Measurements from ENCODE around the gene GATAD1.
A peak's percentile ranks its signal among the peaks of the same experiment; 100 is the strongest.
"Not testable (repeated sequence)": the region's sequence is repeated elsewhere in the genome, so short reads cannot be mapped to it uniquely, and the experiment has no call there.

GATAD1 gene

GRCh38 chr7:92436612-92437445 lies 10.5 kb upstream of the GATAD1 start:
- no peak for FAIRE-seq
- DNase-seq (ENCODE audit: low spot score) = no peak

GRCh38 chr7:92437956-92438491 lies 9.3 kb upstream of the GATAD1 start:
- DNase-seq (ENCODE audit: low spot score) (no peak), FAIRE-seq (peak; percentile 32)

GRCh38 chr7:92442720-92443119 lies 4.6 kb upstream of the GATAD1 start:
- not testable (repeated sequence) for FAIRE-seq; DNase-seq (ENCODE audit: low spot score)

GRCh38 chr7:92446869-92447344 lies 375 bp upstream of the GATAD1 start:
- DNase-seq (ENCODE audit: low spot score) (no peak), FAIRE-seq (no peak)

GRCh38 chr7:92448205-92448747 lies 994 bp downstream of the GATAD1 start:
- DNase-seq (ENCODE audit: low spot score) (peak; percentile 62), FAIRE-seq (no peak)

- DNase-seq (ENCODE audit: low spot score) (no peak), FAIRE-seq (no peak)
These were observed 4.4 kb downstream of the GATAD1 start for GRCh38 chr7:92451645-92452044.

- DNase-seq (ENCODE audit: low spot score) (no peak), FAIRE-seq (no peak)
These were observed 9.0 kb downstream of the GATAD1 start for GRCh38 chr7:92456236-92456635.

- FAIRE-seq (no peak), DNase-seq (ENCODE audit: low spot score) (no peak)
These were observed 12.8 kb downstream of the GATAD1 start for GRCh38 chr7:92460109-92460508.

- DNase-seq (ENCODE audit: low spot score) (no peak), FAIRE-seq (no peak)
These were observed 13.2 kb downstream of the GATAD1 start for GRCh38 chr7:92460510-92460909.

GRCh38 chr7:92461027-92462003 lies 14.0 kb downstream of the GATAD1 start:
- DNase-seq (ENCODE audit: low spot score) (peak; percentile 73), FAIRE-seq (peak; percentile 17)

GRCh38 chr7:92462560-92462959 lies 15.3 kb downstream of the GATAD1 start:
- no peak for FAIRE-seq
- DNase-seq (ENCODE audit: low spot score) = no peak

GRCh38 chr7:92464515-92464914 lies 17.2 kb downstream of the GATAD1 start:
- no peak for FAIRE-seq
- DNase-seq (ENCODE audit: low spot score) = no peak

GRCh38 chr7:92466682-92467081 lies 19.4 kb downstream of the GATAD1 start:
- FAIRE-seq (no peak), DNase-seq (ENCODE audit: low spot score) (no peak)

GRCh38 chr7:92468589-92468988 lies 21.3 kb downstream of the GATAD1 start:
- DNase-seq (ENCODE audit: low spot score); FAIRE-seq: not testable (repeated sequence)

GRCh38 chr7:92473989-92474388 lies 26.7 kb downstream of the GATAD1 start:
- DNase-seq (ENCODE audit: low spot score); FAIRE-seq: not testable (repeated sequence)

- not testable (repeated sequence) for DNase-seq (ENCODE audit: low spot score); FAIRE-seq
These were observed 28.0 kb downstream of the GATAD1 start for GRCh38 chr7:92475261-92475770.

GRCh38 chr7:92475851-92476590 lies 28.7 kb downstream of the GATAD1 start:
- FAIRE-seq; DNase-seq (ENCODE audit: low spot score): not testable (repeated sequence)

- FAIRE-seq; DNase-seq (ENCODE audit: low spot score): not testable (repeated sequence)
These were observed 30.4 kb downstream of the GATAD1 start, which contains the start of gene ERVW-1 for GRCh38 chr7:92477681-92478080. Gene ERVW-1 (minus strand): TSS chr7:92477946. CDS start chr7:92470381, 7,565 bp downstream.

- no peak for DNase-seq (ENCODE audit: low spot score)
- FAIRE-seq = no peak
These were observed 30.8 kb downstream of the GATAD1 start for GRCh38 chr7:92478095-92478494.

GRCh38 chr7:92478711-92479110 lies 31.4 kb downstream of the GATAD1 start:
- DNase-seq (ENCODE audit: low spot score) = no peak
- FAIRE-seq = no peak

Data from urothelium cell line (cell line).